Transverse colon (tissue), 4 donors: ENCODE results near the gene QPCT.

ENCODE experiments used
- CTCF ChIP-seq, 5 experiments: fragments of 200-600 bp in 3 of 5; fragments of 450-650 bp in 2 of 5; sonication (generic) in 3 of 5; IDR thresholded peaks; 1 replicate in 2 of 5; 2 replicates in 3 of 5; pipeline ENCODE4 v1.5.1; 2016 to 2017; ENCODE audit warnings: antibody characterized with exemption in 5 of 5, inconsistent platforms in 3 of 5, mild to moderate bottlenecking in 2 of 5, moderate library complexity in 1 of 5
- EP300 ChIP-seq: sonication (generic); formaldehyde crosslinking; IDR thresholded peaks from one replicate; pipeline ENCODE4 v1.6.1; 2017; ENCODE audit warnings: antibody characterized with exemption, low read depth
- POLR2A ChIP-seq: fragments of 450-650 bp; IDR thresholded peaks from one replicate; pipeline ENCODE4 v1.6.1; 2016; ENCODE audit warnings: antibody characterized with exemption, mild to moderate bottlenecking, moderate library complexity
- POLR2AphosphoS5 ChIP-seq, 3 donors: sonication (generic); formaldehyde crosslinking; IDR thresholded peaks; one replicate each; pipeline ENCODE4 v1.6.1; 2016; ENCODE audit warnings: antibody characterized with exemption in 3 of 3

DNA sequence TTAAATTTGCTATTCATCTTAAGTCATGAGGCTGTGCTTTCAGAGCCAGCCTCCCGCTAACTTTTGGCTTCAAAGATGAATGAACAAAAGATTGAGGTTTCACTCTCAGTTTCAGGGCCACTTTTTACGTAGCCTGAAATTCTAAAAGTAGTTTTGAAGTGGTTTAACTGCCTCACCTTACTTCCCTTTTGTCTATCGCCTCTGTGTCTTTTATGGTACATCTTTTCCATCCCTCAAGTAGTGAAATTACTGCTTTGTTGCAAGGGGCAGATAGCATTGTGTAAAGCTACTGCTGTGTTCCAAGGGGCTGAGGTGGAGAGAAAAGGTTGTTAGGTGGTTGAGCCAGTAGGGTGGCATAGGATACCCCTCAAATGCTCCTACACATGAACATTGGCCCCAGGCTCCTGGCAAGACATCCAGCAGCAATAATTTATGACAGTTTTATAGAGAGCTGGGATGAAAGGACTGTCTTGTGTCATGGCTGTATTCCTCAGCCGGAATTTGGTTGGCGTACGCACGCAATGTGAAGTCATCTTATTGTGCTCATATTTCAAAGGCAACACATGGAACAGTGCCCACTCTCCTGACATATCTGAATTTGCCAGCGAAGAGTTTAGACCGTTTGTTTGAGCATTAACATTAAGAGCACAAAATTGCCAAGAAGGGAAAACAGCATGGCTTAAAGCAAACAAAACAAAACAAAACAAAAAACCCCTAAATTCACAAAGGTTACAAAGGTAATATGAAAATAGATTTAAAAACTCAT lies 32.2 kb downstream of the QPCT start:
- TF ChIP-seq CTCF (IDR thresholded peaks at IDR 0.05), result no peak
- no peak for TF ChIP-seq POLR2A
- peak; percentile 63 to 89 (median 86) for TF ChIP-seq POLR2AphosphoS5 (IDR thresholded peaks at IDR 0.05)
- TF ChIP-seq EP300, result peak; percentile 94
